HEK293T (cell line): ENCODE results near the gene ABLIM2.

Experiments
- CTCF ChIA-PET: fragments of 350-600 bp; formaldehyde crosslinking; extraction: SDS; loops from one replicate; lab custom pipeline; 2021; ENCODE audit warnings: antibody characterized with exemption, inconsistent platforms; lab: Yijun Ruan, JAX
- POLR2A ChIA-PET: fragments of 350-600 bp; formaldehyde crosslinking; extraction: SDS; loops from one replicate; lab custom pipeline; 2020; ENCODE audit warnings: antibody characterized with exemption, inconsistent platforms; lab: Yijun Ruan, JAX
- DNase-seq: peaks from one replicate; pipeline ENCODE4 v3.0.0; 2012; ENCODE audit warnings: mixed read lengths; ENCODE audit errors: extremely low spot score
- ARNT ChIP-seq: fragments of 450-650 bp; IDR thresholded peaks from 2 replicates; pipeline ENCODE4 v1.6.1; 2017; ENCODE audit warnings: mild to moderate bottlenecking
- BHLHE40 ChIP-seq: fragments of 450-650 bp; IDR thresholded peaks from 2 replicates; pipeline ENCODE4 v1.6.1; 2016; ENCODE audit warnings: mild to moderate bottlenecking, moderate library complexity, borderline replicate concordance
- CTBP1 ChIP-seq: fragments of 450-650 bp; IDR thresholded peaks from 2 replicates; pipeline ENCODE4 v1.6.1; 2016; ENCODE audit warnings: borderline replicate concordance
- ELF4 ChIP-seq: fragments of 450-650 bp; IDR thresholded peaks from 2 replicates; pipeline ENCODE4 v1.6.1; 2017; ENCODE audit warnings: antibody characterized with exemption
- FOXA1 ChIP-seq: fragments of 450-650 bp; IDR thresholded peaks from 2 replicates; pipeline ENCODE4 v1.6.1; 2016; ENCODE audit warnings: mild to moderate bottlenecking
- FOXK2 ChIP-seq: fragments of 450-650 bp; IDR thresholded peaks from 2 replicates; pipeline ENCODE4 v1.6.1; 2016; ENCODE audit warnings: mild to moderate bottlenecking
- FOXM1 ChIP-seq: fragments of 450-650 bp; IDR thresholded peaks from 2 replicates; pipeline ENCODE4 v1.6.1; 2017; ENCODE audit warnings: mild to moderate bottlenecking, borderline replicate concordance
- HDGF ChIP-seq: fragments of 450-650 bp; IDR thresholded peaks from 2 replicates; pipeline ENCODE4 v1.6.1; 2017; ENCODE audit warnings: antibody characterized with exemption, borderline replicate concordance
- L3MBTL2 ChIP-seq: fragments of 450-650 bp; conservative IDR thresholded peaks from 2 replicates; pipeline ENCODE4 v1.6.1; 2016; ENCODE audit warnings: mild to moderate bottlenecking
- LEF1 ChIP-seq: fragments of 450-650 bp; IDR thresholded peaks from 2 replicates; pipeline ENCODE4 v1.6.1; 2017; ENCODE audit warnings: mild to moderate bottlenecking, borderline replicate concordance
- NFRKB ChIP-seq: fragments of 450-650 bp; IDR thresholded peaks from 2 replicates; pipeline ENCODE4 v1.6.1; 2016; ENCODE audit warnings: mild to moderate bottlenecking, moderate library complexity
- PKNOX1 ChIP-seq: fragments of 450-650 bp; IDR thresholded peaks from 2 replicates; pipeline ENCODE4 v1.6.1; 2016
- SP1 ChIP-seq: fragments of 450-650 bp; IDR thresholded peaks from 2 replicates; pipeline ENCODE4 v1.6.1; 2017
- SUZ12 ChIP-seq: fragments of 450-650 bp; IDR thresholded peaks from 2 replicates; pipeline ENCODE4 v1.6.1; 2016; ENCODE audit warnings: mild to moderate bottlenecking
- TARDBP ChIP-seq: fragments of 450-650 bp; IDR thresholded peaks from 2 replicates; pipeline ENCODE4 v1.6.1; 2016
- ZNF384 ChIP-seq: fragments of 450-650 bp; IDR thresholded peaks from 2 replicates; pipeline ENCODE4 v1.6.1; 2016

Gene ABLIM2

GRCh38 chr4:8112672-8113071, 45.9 kb downstream of the ABLIM2 start:
- CTCF ChIA-PET, result no interaction called here
- TF ChIP-seq FOXA1, result no peak
- no peak for TF ChIP-seq SP1
- TF ChIP-seq HDGF, result no peak
- no peak for TF ChIP-seq LEF1
- no peak for TF ChIP-seq ZNF384
- DNase-seq, result no peak
- POLR2A ChIA-PET, result no interaction called here

GRCh38 chr4:8112036-8112576, 46.5 kb downstream of the ABLIM2 start:
- ChIA-PET CTCF (no interaction called here), POLR2A (no interaction called here)
- no peak for DNase-seq
- no peak for TF ChIP-seq HDGF
- TF ChIP-seq BHLHE40, result no peak
- TF ChIP-seq PKNOX1, result no peak
- no peak for TF ChIP-seq ZNF384
- no peak for TF ChIP-seq NFRKB
- TF ChIP-seq LEF1, result no peak
- TF ChIP-seq FOXM1, result no peak
- TF ChIP-seq ARNT, result no peak
- no peak for TF ChIP-seq CTBP1
- TF ChIP-seq FOXA1, result no peak
- TF ChIP-seq TARDBP, result no peak

GRCh38 chr4:8110071-8110986, 48.3 kb downstream of the ABLIM2 start:
- CTCF ChIA-PET, result no interaction called here
- DNase-seq, result no peak
- POLR2A ChIA-PET, result no interaction called here

GRCh38 chr4:8109406-8110065, 49.1 kb downstream of the ABLIM2 start:
- no peak for DNase-seq
- POLR2A ChIA-PET, result no interaction called here
- CTCF ChIA-PET, result no interaction called here
- TF ChIP-seq ZNF384, result no peak
- no peak for TF ChIP-seq NFRKB
- no peak for TF ChIP-seq CTBP1
- TF ChIP-seq FOXM1, result no peak
- no peak for TF ChIP-seq PKNOX1

More at GRCh38 chr4:8110071-8110986, 48.3 kb downstream of the ABLIM2 start:
- TF ChIP-seq CTBP1, result no peak
- no peak for TF ChIP-seq FOXK2
- TF ChIP-seq FOXA1, result no peak
- no peak for TF ChIP-seq FOXM1
- TF ChIP-seq SUZ12, result no peak
- no peak for TF ChIP-seq BHLHE40
- no peak for TF ChIP-seq L3MBTL2
- no peak for TF ChIP-seq PKNOX1
- no peak for TF ChIP-seq ZNF384
- TF ChIP-seq TARDBP, result no peak
- TF ChIP-seq ARNT, result no peak
- no peak for TF ChIP-seq HDGF
- TF ChIP-seq NFRKB, result no peak
- TF ChIP-seq SP1, result no peak
- no peak for TF ChIP-seq LEF1
- no peak for TF ChIP-seq ELF4

GRCh38 chr4:8108991-8109390, 49.6 kb downstream of the ABLIM2 start:
- TF ChIP-seq TARDBP, result no peak
- CTCF ChIA-PET, result no interaction called here
- POLR2A ChIA-PET, result no interaction called here
- DNase-seq, result no peak

GRCh38 chr4:8108261-8108660, 50.4 kb downstream of the ABLIM2 start:
- DNase-seq, result no peak
- CTCF ChIA-PET, result no interaction called here
- POLR2A ChIA-PET, result no interaction called here
- TF ChIP-seq FOXM1, result no peak
- TF ChIP-seq ARNT, result no peak
- no peak for TF ChIP-seq NFRKB
- TF ChIP-seq ZNF384, result no peak
- no peak for TF ChIP-seq CTBP1
- no peak for TF ChIP-seq ELF4
- no peak for TF ChIP-seq L3MBTL2
- TF ChIP-seq PKNOX1, result no peak
- TF ChIP-seq TARDBP, result no peak
- no peak for TF ChIP-seq BHLHE40
- no peak for TF ChIP-seq FOXK2
- TF ChIP-seq SUZ12, result no peak
